GM23248 (cell line): ENCODE data around the gene CREBBP. TPM values are rescaled to one million over a fixed set of nuclear protein-coding genes. Genes with fewer than 3 reads are reported as not detected.

ENCODE experiments used
- DNase-seq: peaks from one replicate; pipeline ENCODE4 v3.0.0-alpha.2; 2015
- H2AFZ ChIP-seq: fragments of 200-600 bp; sonication (generic); 2 replicates; pipeline ENCODE4 v1.6.1; 2016; ENCODE audit warnings: antibody characterized with exemption
- H3F3A ChIP-seq: fragments of 200-600 bp; sonication (generic); 2 replicates; pipeline ENCODE4 v1.6.1; 2016; ENCODE audit warnings: mild to moderate bottlenecking, antibody characterized with exemption, mixed run types; ENCODE audit not compliant: insufficient read depth
- H3K27ac ChIP-seq: fragments of 200-600 bp; sonication (generic); 2 replicates; pipeline ENCODE4 v1.5.1; 2016; ENCODE audit warnings: mild to moderate bottlenecking
- H3K27me3 ChIP-seq: fragments of 200-600 bp; sonication (generic); replicated peaks from 2 replicates; pipeline ENCODE4 v1.6.1; 2016; ENCODE audit warnings: mild to moderate bottlenecking; ENCODE audit not compliant: insufficient read depth
- H3K36me3 ChIP-seq: fragments of 200-600 bp; sonication (generic); 2 replicates; pipeline ENCODE4 v1.6.1; 2016; ENCODE audit warnings: low read depth, mild to moderate bottlenecking
- H3K4me1 ChIP-seq: fragments of 200-600 bp; sonication (generic); 2 replicates; pipeline ENCODE4 v1.6.1; 2016; ENCODE audit warnings: mild to moderate bottlenecking; ENCODE audit not compliant: insufficient read depth
- H3K4me2 ChIP-seq: fragments of 200-600 bp; sonication (generic); one replicate; pipeline ENCODE4 v1.6.1; 2016; ENCODE audit warnings: mild to moderate bottlenecking; ENCODE audit not compliant: unreplicated experiment
- H3K4me3 ChIP-seq: fragments of 200-600 bp; sonication (generic); 2 replicates; pipeline ENCODE4 v1.5.1; 2016; ENCODE audit warnings: mild to moderate bottlenecking
- H3K79me2 ChIP-seq: fragments of 200-600 bp; sonication (generic); 2 replicates; pipeline ENCODE4 v1.6.1; 2016; ENCODE audit warnings: mild to moderate bottlenecking; ENCODE audit not compliant: insufficient read depth
- H3K9ac ChIP-seq: fragments of 200-600 bp; sonication (generic); 2 replicates; pipeline ENCODE4 v1.6.1; 2016; ENCODE audit warnings: mild to moderate bottlenecking
- H3K9me2 ChIP-seq: fragments of 200-600 bp; sonication (generic); 2 replicates; pipeline ENCODE4 v1.6.1; 2016; ENCODE audit warnings: mixed run types, mild to moderate bottlenecking, moderate library complexity; ENCODE audit not compliant: insufficient read depth
- H3K9me3 ChIP-seq: fragments of 200-600 bp; sonication (generic); one replicate; pipeline ENCODE4 v1.6.1; 2017; ENCODE audit warnings: low read depth
- H4K20me1 ChIP-seq: fragments of 200-600 bp; sonication (generic); 2 replicates; pipeline ENCODE4 v1.6.0; 2016; ENCODE audit not compliant: insufficient read depth
- EZH2 ChIP-seq: fragments of 200-600 bp; sonication (generic); IDR thresholded peaks from 2 replicates; pipeline ENCODE4 v1.6.1; 2018; ENCODE audit warnings: antibody characterized with exemption, mild to moderate bottlenecking; ENCODE audit not compliant: insufficient read depth, poor library complexity, severe bottlenecking
- EZH2phosphoT487 ChIP-seq: fragments of 200-600 bp; sonication (generic); IDR thresholded peaks from 2 replicates; pipeline ENCODE4 v1.6.1; 2018; ENCODE audit warnings: antibody characterized with exemption, moderate library complexity, mild to moderate bottlenecking, low read depth; ENCODE audit not compliant: insufficient read depth
- WGBS, 2 experiments: methylation state at CpG; one replicate each; pipeline ENCODE4 v1.1.6; 2015 to 2017; ENCODE audit warnings: low lambda C conversion rate in 2 of 2, low coverage in 1 of 2; ENCODE audit errors: missing lambda C conversion rate in 2 of 2; 5-methylcytosine and 5-hydroxymethylcytosine counted together
- in situ Hi-C: fragments of 300-500 bp; cut with MboI; formaldehyde crosslinking; loops from 2 replicates; pipeline ENCODE4 v1.15.0; 2020
- polyA plus RNA-seq: library from polyadenylated mRNA; unstranded; fragments of >200 nt; fragmentation: Nextera tagmentation; extraction: Ambion mirVana; gene quantifications from 2 replicates; pipeline ENCODE4 v1.2.1, GENCODE V29; 2016
- total RNA-seq: library from RNA; depleted of rRNA; stranded (reverse); fragments of >200 nt; shearing (Covaris generic); gene quantifications from 2 replicates; pipeline ENCODE4 v1.2.3, GENCODE V29; 2014

Gene CREBBP
- total and polyA plus RNA-seq, 2 experiments from 2014 or later: 11.7 to 11.9 TPM

- no peaks in the 10 kb centered on the region; the same call in 1 of the 2 replicates for H4K20me1 ChIP-seq
- WGBS, 2 experiments: 78 to 82% methylated on average over 2 to 6 of the region's 6 CpGs
- H3K4me2 ChIP-seq: no peak overlapping the region
- H3K9ac ChIP-seq: no peak overlapping the region
- TF ChIP-seq EZH2phosphoT487: no peak
- no peak for TF ChIP-seq EZH2
- H3K27me3 ChIP-seq: no peaks in the 10 kb centered on the region
- no peaks in the 10 kb centered on the region for H3K9me3 ChIP-seq
- H3K27ac ChIP-seq: no peak overlapping the region
- no peak for DNase-seq
- in situ Hi-C loops: no loop called here
- no peak overlapping the region for H3K4me3 ChIP-seq
- no peaks in the 10 kb centered on the region for H3K36me3 ChIP-seq
- H3F3A ChIP-seq: no peaks in the 10 kb centered on the region
- H3K79me2 ChIP-seq: peaks cover 4% of the 10 kb centered on the region
- H3K9me2 ChIP-seq: no peaks in the 10 kb centered on the region
- no peaks in the 10 kb centered on the region for H3K4me1 ChIP-seq
- H2AFZ ChIP-seq: no peak overlapping the region
Measured at GRCh38 chr16:3884398-3884797, 3.9 kb upstream of the CREBBP start.

GRCh38 chr16:3882531-3882930 lies 2.0 kb upstream of the CREBBP start:
- WGBS, 2 experiments: 96 to 98% methylated on average over 3 of the region's 3 CpGs
- H3F3A ChIP-seq: peaks cover 10% of the 10 kb centered on the region
- in situ Hi-C loops: no loop called here

DNA sequence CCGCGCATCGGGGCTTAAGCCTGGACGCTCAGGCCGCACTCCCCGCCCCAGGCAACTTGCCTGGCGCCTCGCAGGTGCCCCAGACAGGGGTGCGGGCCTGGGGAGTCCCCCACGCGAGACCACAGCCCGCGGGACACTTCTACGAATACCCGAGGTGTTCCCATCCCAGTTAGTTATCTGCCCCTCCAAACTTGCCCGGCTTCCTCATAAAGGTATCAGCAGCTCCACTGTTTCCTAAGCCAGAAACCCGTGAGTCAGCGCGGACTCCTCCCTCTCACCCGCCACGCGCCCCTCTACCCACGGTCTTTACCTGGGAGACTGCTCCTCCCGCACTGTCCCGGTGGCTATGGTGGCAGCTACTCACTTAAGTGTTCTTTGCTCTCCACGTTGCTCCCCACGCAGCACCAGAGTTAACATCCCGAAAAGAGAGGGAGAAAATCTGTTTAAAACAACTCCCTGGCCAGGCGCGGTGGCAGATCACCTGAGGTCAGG lies 1.0 kb upstream of the CREBBP start:
- Histone ChIP-seq H4K20me1 (peaks cover 28% of the 10 kb centered on the region; the same call in 1 of the 2 replicates), H3K4me1 (peaks cover 19% of the 10 kb centered on the region), H3K36me3 (no peaks in the 10 kb centered on the region), H3K79me2 (peaks cover 33% of the 10 kb centered on the region), H3K27me3 (no peaks in the 10 kb centered on the region), H3K27ac (no peak overlapping the region), H3K9me3 (no peaks in the 10 kb centered on the region), H3F3A (peaks cover 16% of the 10 kb centered on the region), H3K4me3 (peak overlapping the region; percentile 76), H2AFZ (peak overlapping the region; percentile 84), H3K9me2 (no peaks in the 10 kb centered on the region), H3K4me2 (peak overlapping the region; percentile 77), H3K9ac (peak overlapping the region; percentile 92)
- TF ChIP-seq EZH2phosphoT487: no peak
- no peak for TF ChIP-seq EZH2
- DNase-seq: no peak
- 66 to 77% methylated on average over 19 to 22 of the region's 30 CpGs for WGBS, 2 experiments
- in situ Hi-C loops: no loop called here

More at GRCh38 chr16:3882531-3882930, 2.0 kb upstream of the CREBBP start:
- H3K4me2 ChIP-seq: no peak overlapping the region
- no peak for TF ChIP-seq EZH2
- no peak for TF ChIP-seq EZH2phosphoT487
- peaks cover 10% of the 10 kb centered on the region for H3K4me1 ChIP-seq
- no peaks in the 10 kb centered on the region for H3K27me3 ChIP-seq
- peaks cover 18% of the 10 kb centered on the region; the same call in 1 of the 2 replicates for H4K20me1 ChIP-seq
- H2AFZ ChIP-seq: no peak overlapping the region
- no peaks in the 10 kb centered on the region for H3K36me3 ChIP-seq
- no peaks in the 10 kb centered on the region for H3K9me2 ChIP-seq
- H3K9ac ChIP-seq: no peak overlapping the region
- peaks cover 23% of the 10 kb centered on the region for H3K79me2 ChIP-seq
- H3K27ac ChIP-seq: no peak overlapping the region
- no peak overlapping the region for H3K4me3 ChIP-seq
- H3K9me3 ChIP-seq: no peaks in the 10 kb centered on the region
- no peak for DNase-seq

- Histone ChIP-seq H3K79me2 (peaks cover 48% of the 10 kb centered on the region), H3K9me3 (no peaks in the 10 kb centered on the region), H3K4me2 (peak overlapping the region; percentile 86), H3K27ac (peak overlapping the region; percentile 39; the same call in 1 of the 2 replicates), H3K36me3 (no peaks in the 10 kb centered on the region), H3K4me3 (peak overlapping the region; percentile 91), H3K9me2 (no peaks in the 10 kb centered on the region), H3K27me3 (no peaks in the 10 kb centered on the region), H4K20me1 (peaks cover 42% of the 10 kb centered on the region), H2AFZ (no peak overlapping the region), H3K4me1 (peaks cover 27% of the 10 kb centered on the region), H3F3A (peaks cover 16% of the 10 kb centered on the region), H3K9ac (peak overlapping the region; percentile 92)
- TF ChIP-seq EZH2: no peak
- no peak for TF ChIP-seq EZH2phosphoT487
- in situ Hi-C loops: no loop called here
- 0% methylated on average over 3 to 51 of the region's 117 CpGs for WGBS, 2 experiments
- DNase-seq: peak; percentile 86
Measured at GRCh38 chr16:3879887-3880564, 487 bp downstream of the CREBBP start.
